ENCODE measurements around the gene ZPBP2. TPM values are rescaled to one million over a fixed set of nuclear protein-coding genes. Genes with fewer than 3 reads are reported as not detected.

The ZPBP2 gene
- total and polyA plus RNA-seq, 9 of the 15 experiments (the other 6 are each of a cell fraction or from before 2014, with no cell fraction given): not detected

DNA sequence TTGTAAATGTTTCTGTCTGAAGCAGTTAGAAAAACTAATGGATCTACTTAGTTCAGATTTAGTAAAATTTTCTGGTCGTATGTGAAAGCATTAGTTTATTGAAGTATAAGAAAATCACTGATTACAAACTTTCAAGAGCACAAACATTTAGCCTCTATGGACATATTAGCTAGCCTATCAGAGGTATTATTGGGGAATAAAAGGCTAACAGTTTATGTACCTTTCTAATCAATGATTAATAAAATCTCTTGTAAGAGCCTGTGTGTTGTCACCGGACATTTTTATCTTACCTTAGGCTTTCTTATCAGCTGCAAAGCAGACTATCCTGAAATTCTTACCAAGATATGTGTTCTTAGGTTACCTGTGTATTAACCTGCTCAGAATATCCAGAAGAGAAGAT, 21.2 kb downstream of the ZPBP2 start (continued):
- TF ChIP-seq, protein P1, sequence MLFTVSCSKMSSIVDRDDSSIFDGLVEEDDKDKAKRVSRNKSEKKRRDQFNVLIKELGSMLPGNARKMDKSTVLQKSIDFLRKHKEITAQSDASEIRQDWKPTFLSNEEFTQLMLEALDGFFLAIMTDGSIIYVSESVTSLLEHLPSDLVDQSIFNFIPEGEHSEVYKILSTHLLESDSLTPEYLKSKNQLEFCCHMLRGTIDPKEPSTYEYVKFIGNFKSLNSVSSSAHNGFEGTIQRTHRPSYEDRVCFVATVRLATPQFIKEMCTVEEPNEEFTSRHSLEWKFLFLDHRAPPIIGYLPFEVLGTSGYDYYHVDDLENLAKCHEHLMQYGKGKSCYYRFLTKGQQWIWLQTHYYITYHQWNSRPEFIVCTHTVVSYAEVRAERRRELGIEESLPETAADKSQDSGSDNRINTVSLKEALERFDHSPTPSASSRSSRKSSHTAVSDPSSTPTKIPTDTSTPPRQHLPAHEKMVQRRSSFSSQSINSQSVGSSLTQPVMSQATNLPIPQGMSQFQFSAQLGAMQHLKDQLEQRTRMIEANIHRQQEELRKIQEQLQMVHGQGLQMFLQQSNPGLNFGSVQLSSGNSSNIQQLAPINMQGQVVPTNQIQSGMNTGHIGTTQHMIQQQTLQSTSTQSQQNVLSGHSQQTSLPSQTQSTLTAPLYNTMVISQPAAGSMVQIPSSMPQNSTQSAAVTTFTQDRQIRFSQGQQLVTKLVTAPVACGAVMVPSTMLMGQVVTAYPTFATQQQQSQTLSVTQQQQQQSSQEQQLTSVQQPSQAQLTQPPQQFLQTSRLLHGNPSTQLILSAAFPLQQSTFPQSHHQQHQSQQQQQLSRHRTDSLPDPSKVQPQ (CRISPR knock-in tag; IDR thresholded peaks at IDR 0.05; ENCODE audit: borderline replicate concordance): no peak
- TF ChIP-seq, protein P2, sequence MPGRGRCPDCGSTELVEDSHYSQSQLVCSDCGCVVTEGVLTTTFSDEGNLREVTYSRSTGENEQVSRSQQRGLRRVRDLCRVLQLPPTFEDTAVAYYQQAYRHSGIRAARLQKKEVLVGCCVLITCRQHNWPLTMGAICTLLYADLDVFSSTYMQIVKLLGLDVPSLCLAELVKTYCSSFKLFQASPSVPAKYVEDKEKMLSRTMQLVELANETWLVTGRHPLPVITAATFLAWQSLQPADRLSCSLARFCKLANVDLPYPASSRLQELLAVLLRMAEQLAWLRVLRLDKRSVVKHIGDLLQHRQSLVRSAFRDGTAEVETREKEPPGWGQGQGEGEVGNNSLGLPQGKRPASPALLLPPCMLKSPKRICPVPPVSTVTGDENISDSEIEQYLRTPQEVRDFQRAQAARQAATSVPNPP (IDR thresholded peaks at IDR 0.05; ENCODE audit: borderline replicate concordance, insufficient read depth, insufficient read length): no peak
- TF ChIP-seq PHB (CRISPR knock-in tag; IDR thresholded peaks at IDR 0.05): no peak
- TF ChIP-seq TAL1 (IDR thresholded peaks at IDR 0.05): no peak

DNA sequence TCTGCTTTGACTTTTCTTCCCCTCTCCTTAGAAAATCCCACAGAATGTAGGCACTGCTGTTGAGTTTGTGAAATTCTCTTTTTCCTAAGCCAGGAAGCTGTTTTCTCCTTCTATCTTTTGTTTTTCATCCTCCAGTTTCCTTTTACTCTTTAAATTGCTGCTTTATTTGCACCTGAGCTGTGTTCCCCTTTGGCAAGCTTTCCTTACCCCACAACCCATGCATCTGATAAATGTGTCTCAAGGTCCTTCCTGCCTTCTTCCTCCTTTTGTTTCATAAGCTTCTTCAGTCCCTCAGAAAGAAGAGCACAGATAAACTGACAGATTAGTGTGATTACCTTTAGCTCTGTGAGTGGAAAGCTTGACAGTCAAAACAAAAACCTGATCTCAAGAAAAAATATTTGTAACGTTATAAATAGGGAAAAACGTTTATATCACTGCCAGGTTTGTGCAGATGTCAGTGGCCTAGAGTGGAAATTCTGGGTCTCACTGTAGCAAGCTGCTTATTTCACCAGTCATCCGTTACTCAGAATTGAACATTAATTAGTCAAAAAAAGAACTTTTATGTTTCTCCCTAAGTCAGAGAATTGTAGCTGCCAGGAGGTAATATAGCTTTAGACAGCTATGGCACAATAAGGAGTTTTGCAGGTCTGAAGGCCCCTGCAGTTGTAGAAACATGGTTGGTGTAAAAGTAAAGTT, 26.8 kb downstream of the ZPBP2 start:
- no peaks in the 10 kb centered on the region for H4K20me1 ChIP-seq (replicated peaks; ENCODE audit: control insufficient read depth, insufficient read depth, low read length)
- no peak for ATAC-seq
- H3K27ac ChIP-seq (ENCODE audit: extremely low read depth, low read depth, low read length): no peak overlapping the region
- no peaks in the 10 kb centered on the region for H3K9me1 ChIP-seq (ENCODE audit: control insufficient read depth, insufficient read depth, low read length)
- POLR2A ChIA-PET: interaction anchor here (1.0 to 1.5 kb wide), 3 partner anchors 33 to 165 kb away, joined by 3 read pairs; no protein-coding TSS in a partner anchor
- H2AFZ ChIP-seq (ENCODE audit: low read depth, low read length): no peak overlapping the region
- in situ Hi-C loops (cut with MboI) (no loop called here), intact Hi-C loops (cut with micrococcal nuclease) (no loop called here)
- H3K79me2 ChIP-seq (ENCODE audit: control insufficient read depth, insufficient read depth, low read length): no peaks in the 10 kb centered on the region
- no TSS peak for BruUV-seq (replicated peaks)
- no peak overlapping the region for H3K4me2 ChIP-seq (ENCODE audit: insufficient read depth, low read length)
- no peak overlapping the region for H3K9ac ChIP-seq (ENCODE audit: insufficient read depth in 1 of 2, low read depth in 2 of 2, low read length in 2 of 2)
- no peaks in the 10 kb centered on the region for H3K4me1 ChIP-seq (replicated peaks in 1 of 2; ENCODE audit: control insufficient read depth in 2 of 2, insufficient read depth in 2 of 2, low read length in 2 of 2)
- peaks cover 12 to 24% of the 10 kb centered on the region in 2 experiments; a peak in 4 of 5 replicates for H3K27me3 ChIP-seq (ENCODE audit: control insufficient read depth in 2 of 2, insufficient read depth in 2 of 2, low read length in 2 of 2)
- no peak for FAIRE-seq
- DNase-seq (ENCODE audit: extremely low read depth in 1 of 4, low spot score in 3 of 4): no peak
- no peak overlapping the region for H3K4me3 ChIP-seq
- no peaks in the 10 kb centered on the region for H3K9me3 ChIP-seq (replicated peaks; ENCODE audit: control insufficient read depth, insufficient read depth, low read depth, low read length)
- WGBS (ENCODE audit: insufficient coverage, low coverage, missing lambda C conversion rate): 8% methylated on average over 3 of the region's 3 CpGs
- CTCF ChIA-PET (ENCODE audit: low intra/inter-chr PET ratio): no interaction called here
- no peaks in the 10 kb centered on the region for H3K36me3 ChIP-seq (ENCODE audit: control insufficient read depth, insufficient read depth, low read length)
- TF ChIP-seq, protein P3, sequence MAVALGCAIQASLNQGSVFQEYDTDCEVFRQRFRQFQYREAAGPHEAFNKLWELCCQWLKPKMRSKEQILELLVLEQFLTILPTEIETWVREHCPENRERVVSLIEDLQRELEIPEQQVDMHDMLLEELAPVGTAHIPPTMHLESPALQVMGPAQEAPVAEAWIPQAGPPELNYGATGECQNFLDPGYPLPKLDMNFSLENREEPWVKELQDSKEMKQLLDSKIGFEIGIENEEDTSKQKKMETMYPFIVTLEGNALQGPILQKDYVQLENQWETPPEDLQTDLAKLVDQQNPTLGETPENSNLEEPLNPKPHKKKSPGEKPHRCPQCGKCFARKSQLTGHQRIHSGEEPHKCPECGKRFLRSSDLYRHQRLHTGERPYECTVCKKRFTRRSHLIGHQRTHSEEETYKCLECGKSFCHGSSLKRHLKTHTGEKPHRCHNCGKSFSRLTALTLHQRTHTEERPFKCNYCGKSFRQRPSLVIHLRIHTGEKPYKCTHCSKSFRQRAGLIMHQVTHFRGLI (CRISPR knock-in tag; IDR thresholded peaks at IDR 0.05): no peak
- TF ChIP-seq, protein P4, sequence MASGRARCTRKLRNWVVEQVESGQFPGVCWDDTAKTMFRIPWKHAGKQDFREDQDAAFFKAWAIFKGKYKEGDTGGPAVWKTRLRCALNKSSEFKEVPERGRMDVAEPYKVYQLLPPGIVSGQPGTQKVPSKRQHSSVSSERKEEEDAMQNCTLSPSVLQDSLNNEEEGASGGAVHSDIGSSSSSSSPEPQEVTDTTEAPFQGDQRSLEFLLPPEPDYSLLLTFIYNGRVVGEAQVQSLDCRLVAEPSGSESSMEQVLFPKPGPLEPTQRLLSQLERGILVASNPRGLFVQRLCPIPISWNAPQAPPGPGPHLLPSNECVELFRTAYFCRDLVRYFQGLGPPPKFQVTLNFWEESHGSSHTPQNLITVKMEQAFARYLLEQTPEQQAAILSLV (tag; IDR thresholded peaks at IDR 0.05): no peak
- TF ChIP-seq ERF (CRISPR knock-in tag; IDR thresholded peaks at IDR 0.05): no peak
- TF ChIP-seq RNF2 (IDR thresholded peaks at IDR 0.05): no peak
- TF ChIP-seq MEIS2 (IDR thresholded peaks at IDR 0.05; ENCODE audit: partially characterized antibody): no peak
- no peak for TF ChIP-seq ZNF707 (CRISPR knock-in tag; conservative IDR thresholded peaks at IDR 0.05)
- TF ChIP-seq ZNF263 (CRISPR knock-in tag; IDR thresholded peaks at IDR 0.05; ENCODE audit: borderline replicate concordance): no peak
- no peak for TF ChIP-seq LARP7 (IDR thresholded peaks at IDR 0.05)
- no peak for TF ChIP-seq ZNF354B (CRISPR knock-in tag; IDR thresholded peaks at IDR 0.05)

Measured in K562 (cell line).